Stimulated activated CD4-positive, alpha-beta T cell treated with anti-CD3 and anti-CD28 coated beads, Interleukin-15, amount 100 ng/mL, for 24 hours (primary cell): ENCODE data around the gene PRDM7.
"Not testable (repeated sequence)": the region's sequence is repeated elsewhere in the genome, so short reads cannot be mapped to it uniquely, and the experiment has no call there.

ENCODE experiments used
- DNase-seq: peaks from one replicate; pipeline ENCODE4 v3.0.0-alpha.2; 2020

The PRDM7 gene

DNA sequence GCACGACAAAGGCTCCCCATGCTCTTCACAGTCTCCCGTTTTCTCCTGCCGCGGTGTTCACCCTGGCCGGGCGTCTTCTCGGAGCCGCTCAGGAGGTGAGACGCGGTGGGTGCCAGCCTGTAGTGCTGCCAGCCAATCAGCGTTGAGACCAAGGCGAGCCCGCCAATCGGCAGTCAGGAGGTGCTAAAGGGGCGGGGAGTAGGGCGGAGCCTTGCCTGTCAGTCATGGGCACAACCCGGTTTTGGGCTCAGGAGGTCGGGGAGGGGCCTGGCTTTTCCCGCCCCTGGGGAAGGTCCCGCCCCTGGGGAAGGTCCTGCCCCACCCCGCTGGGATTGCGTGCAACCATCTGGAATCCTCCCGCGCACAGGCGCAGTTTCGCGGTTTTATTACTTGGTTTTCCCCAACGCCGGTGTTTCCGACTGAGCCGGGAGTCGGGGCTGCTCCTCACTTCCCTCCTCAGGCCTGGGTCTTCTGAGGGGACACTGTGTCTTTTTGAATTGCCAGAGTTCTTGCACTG lies at the start of gene PRDM7:
TSS of gene PRDM7 (minus strand) at position 92 of the 517 bp plus-strand sequence. CDS start 1,421 bp downstream, outside the sequence.
- peak; percentile 99 for DNase-seq

DNA sequence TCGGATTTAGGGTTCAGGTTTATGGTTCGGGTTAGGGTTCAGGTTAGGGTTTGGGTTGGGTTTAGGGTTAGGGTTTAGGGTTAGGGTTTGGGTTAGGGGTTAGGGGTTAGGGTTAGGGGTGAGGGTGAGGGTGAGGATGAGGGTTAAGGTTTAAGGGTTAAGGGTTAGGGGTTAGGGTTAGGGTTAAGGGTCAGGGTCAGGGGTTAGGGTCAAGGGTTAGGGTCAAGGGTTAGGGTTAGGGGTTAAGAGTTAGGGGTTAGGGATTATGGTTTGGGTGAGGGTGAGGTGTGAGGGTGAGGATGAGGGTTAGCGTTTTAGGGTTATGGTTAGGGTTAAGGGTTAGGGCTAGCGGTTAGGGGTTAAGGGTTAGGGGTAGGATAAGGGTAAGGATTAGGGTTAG lies 44.7 kb upstream of the PRDM7 start:
- DNase-seq, result not testable (repeated sequence)

- not testable (repeated sequence) for DNase-seq
Measured at GRCh38 chr16:90107617-90108016, 30.5 kb upstream of the PRDM7 start.

- not testable (repeated sequence) for DNase-seq
Measured at GRCh38 chr16:90107060-90107459, 29.9 kb upstream of the PRDM7 start.

DNA sequence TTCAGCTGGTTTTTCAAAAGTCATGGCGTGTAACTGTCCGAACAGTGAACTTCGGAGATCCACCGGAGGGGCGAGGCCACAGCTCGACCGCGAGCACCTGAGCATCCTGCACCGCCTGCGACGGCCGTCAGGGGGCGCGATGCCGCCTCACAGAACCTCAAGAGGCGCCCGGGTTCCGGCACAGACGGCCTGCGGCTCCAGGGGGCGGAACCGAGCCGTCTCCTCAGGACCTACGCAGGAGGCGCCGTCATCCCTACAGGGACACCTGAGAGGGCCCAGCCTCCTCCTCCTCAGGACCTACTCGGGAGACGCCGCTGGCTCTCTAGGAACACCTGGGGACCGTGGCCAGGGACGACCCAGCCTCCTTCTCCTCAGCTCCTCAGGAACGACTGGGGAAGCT lies 29.1 kb upstream of the PRDM7 start:
- peak; percentile 73 for DNase-seq

- DNase-seq, result not testable (repeated sequence)
Measured at GRCh38 chr16:90104725-90105124, 27.6 kb upstream of the PRDM7 start.

DNA sequence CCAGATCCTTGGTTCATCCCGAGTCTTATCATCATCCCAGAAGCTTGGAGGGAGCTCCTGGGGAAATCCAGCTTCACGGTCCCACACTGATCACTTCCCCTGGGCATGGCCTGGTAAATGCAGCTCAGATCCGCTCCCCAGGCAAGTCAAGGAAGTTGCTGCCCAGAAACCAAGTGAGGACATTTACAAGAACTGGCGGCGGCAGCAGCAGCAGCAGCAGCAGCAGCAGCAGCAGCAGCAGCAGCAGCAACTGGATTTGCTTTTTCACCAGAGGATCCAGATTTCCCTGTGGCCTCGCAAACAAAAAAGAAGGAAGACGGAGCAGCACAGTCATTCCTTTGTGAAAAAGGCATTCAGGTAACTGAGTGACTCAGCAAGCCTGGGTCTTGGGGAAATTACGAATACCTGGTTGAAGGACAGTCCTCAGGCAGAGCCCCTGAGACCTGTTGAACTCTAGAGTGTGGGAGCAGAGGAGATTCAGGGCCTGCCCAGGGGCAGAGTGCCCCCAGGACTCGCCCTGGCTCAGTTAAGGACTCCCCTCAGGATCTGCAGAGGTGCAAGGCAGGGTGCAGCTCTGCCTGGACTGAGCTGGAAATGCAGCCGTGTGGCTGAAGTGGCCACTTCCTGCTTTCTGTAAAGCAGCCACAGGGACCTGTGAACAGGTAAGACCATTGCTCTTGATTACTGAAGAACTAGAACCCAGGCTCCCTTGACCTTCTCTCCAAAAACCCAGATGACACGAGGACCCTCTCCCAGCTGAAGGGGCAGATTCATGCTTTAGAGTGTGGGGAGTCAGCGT lies 25.2 kb upstream of the PRDM7 start:
- DNase-seq, result not testable (repeated sequence)

DNA sequence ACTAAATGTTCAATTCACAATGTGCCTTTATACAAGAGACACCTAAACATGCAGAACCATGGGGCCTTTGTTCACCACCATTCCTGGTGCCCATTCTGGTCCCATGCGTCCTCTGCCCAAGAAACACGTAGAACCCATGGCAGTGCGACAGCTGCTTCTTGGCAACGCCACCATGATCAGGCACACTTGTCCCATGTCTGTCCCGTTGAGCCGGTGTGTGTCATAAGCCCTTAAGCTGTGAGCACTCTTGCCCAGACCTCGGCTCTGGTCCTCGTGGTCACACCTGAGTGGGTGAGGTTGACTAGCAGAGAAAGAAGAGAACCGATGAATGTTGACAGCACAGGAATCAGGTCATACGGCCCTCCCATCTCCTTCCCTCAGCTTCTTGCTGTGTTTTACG lies 24.2 kb upstream of the PRDM7 start:
- DNase-seq, result not testable (repeated sequence)

DNA sequence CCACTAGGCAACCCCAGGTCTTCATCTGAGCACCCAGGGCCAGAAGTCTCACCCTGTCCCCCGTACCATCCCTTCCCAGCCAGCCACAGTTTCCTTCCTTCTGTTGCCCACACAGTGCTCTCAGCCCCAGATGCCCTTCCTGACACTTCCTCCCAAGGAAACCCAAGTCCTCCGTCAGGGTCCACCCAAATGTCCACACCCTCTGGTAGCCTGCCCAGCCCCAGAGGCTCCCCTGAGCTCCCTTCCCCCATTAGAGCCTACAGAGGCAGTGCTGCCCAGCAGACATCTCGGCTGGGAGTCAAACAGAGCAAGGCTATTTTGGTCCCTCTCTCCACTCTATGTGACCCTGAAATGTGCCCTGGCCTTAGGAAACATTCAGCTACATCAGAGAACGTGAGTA lies 23.7 kb upstream of the PRDM7 start:
- DNase-seq, result not testable (repeated sequence)

DNA sequence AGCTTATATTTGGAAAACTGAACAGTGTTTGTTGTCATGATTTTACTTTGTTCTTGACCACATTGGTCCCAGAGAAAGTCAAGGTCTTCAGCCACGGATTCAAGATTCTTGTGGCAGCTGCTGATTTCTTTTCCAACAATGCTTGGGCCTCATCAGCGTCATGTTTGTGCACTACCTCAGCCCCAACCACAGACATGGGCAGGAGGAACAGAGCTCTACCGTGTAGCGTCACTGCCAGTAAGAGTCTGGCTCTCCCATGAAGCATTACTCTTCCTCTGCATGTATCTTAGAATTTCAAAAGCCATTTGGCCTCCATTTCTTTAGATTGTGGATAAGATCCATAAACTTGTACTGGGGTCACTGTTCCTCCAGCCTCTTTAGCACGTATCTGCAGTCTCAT lies 23.1 kb upstream of the PRDM7 start:
- not testable (repeated sequence) for DNase-seq

GRCh38 chr16:90098936-90099335 lies 21.8 kb upstream of the PRDM7 start:
- DNase-seq, result not testable (repeated sequence)

GRCh38 chr16:90097010-90097684 lies 20.0 kb upstream of the PRDM7 start:
- DNase-seq, result not testable (repeated sequence)

- not testable (repeated sequence) for DNase-seq
Measured at GRCh38 chr16:90094791-90095190, 17.7 kb upstream of the PRDM7 start.

DNA sequence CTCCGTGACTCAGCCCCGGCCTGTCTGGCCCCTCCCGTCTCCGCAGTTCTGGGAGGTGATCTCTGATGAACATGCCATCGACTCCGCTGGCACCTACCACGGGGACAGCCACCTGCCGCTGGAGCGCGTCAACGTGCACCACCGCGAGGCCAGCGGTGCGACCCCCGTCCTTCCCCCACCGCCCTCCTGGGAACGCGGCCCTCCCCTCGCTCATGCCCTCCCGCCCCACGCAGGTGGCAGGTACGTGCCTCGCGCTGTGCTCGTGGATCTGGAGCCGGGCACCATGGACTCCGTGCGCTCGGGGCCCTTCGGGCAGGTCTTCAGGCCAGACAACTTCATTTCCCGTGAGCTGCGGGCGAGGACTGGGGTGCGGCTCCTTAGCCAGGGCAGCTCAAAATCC lies 17.2 kb upstream of the PRDM7 start:
- not testable (repeated sequence) for DNase-seq

GRCh38 chr16:90093799-90094198 lies 16.7 kb upstream of the PRDM7 start:
- not testable (repeated sequence) for DNase-seq

GRCh38 chr16:90092781-90093180 lies 15.7 kb upstream of the PRDM7 start:
- not testable (repeated sequence) for DNase-seq

GRCh38 chr16:90084215-90084950 lies 7.3 kb upstream of the PRDM7 start:
- DNase-seq, result no peak

GRCh38 chr16:90083139-90083538 lies 6.0 kb upstream of the PRDM7 start:
- DNase-seq, result peak; percentile 10

GRCh38 chr16:90081606-90081970 lies 4.5 kb upstream of the PRDM7 start:
- DNase-seq, result no peak

DNA sequence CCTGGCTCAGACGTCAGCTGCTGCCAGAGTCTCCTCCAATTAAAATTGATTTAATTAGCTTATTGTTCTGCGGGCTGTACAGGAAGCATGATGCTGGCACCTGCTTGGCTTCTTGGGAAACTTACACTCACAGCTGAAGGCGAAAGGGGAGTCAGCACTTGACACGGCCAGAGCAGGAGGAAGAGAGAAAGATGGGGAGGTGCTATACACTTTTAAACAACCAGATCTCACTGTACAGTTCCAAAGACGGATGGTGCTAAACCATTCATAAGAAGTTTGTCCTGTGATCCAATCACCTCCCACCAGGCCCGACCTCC lies 1.4 kb upstream of the PRDM7 start:
- DNase-seq, result no peak

DNA sequence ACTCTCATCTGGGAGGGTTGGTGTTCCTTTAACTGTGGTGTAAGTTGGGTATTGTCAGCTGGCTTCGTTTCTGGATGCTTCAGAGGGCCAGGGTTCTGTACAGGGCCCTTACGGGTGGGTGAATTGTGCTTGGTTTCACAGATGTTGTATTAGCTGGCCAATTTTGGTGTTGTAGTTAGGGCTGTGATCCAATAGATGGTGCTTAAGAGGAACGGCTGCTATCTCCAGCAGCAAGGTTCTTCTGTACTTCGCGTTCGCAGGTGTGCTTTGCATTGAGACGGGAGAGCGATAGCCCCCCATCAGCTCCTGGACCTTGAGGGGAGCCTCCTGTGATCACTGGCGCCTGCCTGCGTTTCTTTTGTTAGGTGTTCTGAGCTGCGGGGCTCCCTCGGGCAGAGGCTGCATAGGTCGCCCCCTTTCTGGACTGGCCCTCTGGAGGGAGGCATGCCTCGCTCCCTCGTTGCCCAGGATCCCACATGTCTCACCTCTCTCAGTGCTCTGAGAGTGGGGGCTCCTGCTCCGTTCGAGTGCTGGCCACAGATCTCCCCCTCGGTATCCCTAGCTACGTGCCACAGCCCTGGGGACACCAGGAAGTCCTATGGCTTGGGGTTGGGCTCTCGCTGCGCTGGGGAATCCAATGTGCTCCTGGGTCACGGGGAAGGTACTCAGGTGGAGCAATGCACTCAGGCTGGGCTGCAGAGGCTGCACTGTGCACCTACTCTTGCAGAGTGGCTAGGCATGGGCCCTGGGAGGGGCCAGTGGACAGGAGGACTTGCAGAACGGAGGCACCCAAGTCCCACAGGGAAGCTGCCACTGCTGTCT lies 837 bp upstream of the PRDM7 start:
- peak; percentile 5 for DNase-seq

GRCh38 chr16:90072442-90073105 lies 4.6 kb downstream of the PRDM7 start:
- DNase-seq, result no peak
